GM20431 (cell line): Measurements from ENCODE around the gene ALDOC.
"Not testable (repeated sequence)": the region's sequence is repeated elsewhere in the genome, so short reads cannot be mapped to it uniquely, and the experiment has no call there.

ENCODE experiments used
- in situ Hi-C: fragments of 300-500 bp; cut with MseI, MboI; formaldehyde crosslinking; loops from one replicate; pipeline ENCODE4 v1.15.0; 2020; ENCODE audit warnings: low sequenced_read_pairs; ENCODE audit not compliant: unreplicated experiment

ALDOC gene

GRCh38 chr17:28585851-28586250, 9.2 kb upstream of the ALDOC start:
- in situ Hi-C loops = no loop called here

DNA sequence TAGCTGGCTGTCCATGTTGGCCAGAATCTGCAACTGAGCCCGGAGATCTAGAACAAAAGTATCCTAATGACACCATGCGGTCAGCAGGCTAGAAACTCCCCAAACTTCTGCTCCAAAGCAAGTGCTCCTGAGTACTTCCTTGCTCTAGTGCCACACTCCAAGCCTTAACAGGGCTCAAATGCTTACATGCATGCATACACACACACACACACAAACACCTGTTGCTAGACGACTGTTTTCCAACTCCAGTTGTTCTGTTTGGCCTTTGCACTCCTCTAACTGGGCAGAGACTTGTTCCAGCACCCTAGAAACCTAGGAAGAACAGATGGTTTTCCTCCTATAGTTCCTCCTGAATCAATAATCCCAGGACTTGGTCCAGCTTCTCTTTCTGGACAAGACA, 7.7 kb upstream of the ALDOC start:
- in situ Hi-C loops = no loop called here

DNA sequence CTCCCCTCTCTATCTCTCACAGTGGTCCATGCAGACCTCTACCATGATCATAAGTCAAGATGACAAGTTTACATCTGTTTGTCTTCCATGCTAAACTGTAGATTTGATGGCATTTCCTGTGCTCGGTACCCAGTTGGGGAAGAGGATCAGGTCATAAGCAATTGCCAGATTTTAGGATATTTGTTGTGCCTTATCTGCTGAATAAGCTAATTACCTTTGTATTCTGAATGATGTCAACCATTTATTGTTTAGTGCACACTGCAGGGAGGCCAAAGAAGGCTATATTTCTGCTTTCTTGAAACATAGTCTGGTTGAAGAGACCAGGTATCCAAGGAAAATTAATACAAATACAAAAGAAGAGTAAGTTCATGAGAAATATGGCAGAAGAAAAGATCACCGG, 5.8 kb upstream of the ALDOC start:
- in situ Hi-C loops = no loop called here

DNA sequence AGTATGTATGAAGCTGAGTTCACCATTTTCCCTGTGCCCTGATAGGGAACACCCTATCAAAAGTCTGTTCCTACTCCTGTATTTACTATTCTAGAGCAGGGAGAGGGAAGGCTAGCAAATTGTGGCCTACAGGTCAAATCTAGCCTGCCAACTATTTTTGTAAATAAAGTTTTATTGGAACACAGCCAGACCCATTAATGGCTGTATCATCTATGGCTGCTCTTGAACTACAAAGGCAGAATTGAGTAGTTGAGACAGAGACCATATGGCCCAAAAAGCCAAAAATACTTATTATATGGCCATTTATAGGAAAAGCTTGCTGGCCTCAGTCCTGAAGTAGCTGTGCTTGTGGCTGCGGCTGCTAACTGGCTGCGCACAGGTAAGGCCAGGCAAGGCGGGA, 4.3 kb upstream of the ALDOC start:
- in situ Hi-C loops = no loop called here

- in situ Hi-C loops = no loop called here
Observed at GRCh38 chr17:28579526-28579925, 2.8 kb upstream of the ALDOC start.

DNA sequence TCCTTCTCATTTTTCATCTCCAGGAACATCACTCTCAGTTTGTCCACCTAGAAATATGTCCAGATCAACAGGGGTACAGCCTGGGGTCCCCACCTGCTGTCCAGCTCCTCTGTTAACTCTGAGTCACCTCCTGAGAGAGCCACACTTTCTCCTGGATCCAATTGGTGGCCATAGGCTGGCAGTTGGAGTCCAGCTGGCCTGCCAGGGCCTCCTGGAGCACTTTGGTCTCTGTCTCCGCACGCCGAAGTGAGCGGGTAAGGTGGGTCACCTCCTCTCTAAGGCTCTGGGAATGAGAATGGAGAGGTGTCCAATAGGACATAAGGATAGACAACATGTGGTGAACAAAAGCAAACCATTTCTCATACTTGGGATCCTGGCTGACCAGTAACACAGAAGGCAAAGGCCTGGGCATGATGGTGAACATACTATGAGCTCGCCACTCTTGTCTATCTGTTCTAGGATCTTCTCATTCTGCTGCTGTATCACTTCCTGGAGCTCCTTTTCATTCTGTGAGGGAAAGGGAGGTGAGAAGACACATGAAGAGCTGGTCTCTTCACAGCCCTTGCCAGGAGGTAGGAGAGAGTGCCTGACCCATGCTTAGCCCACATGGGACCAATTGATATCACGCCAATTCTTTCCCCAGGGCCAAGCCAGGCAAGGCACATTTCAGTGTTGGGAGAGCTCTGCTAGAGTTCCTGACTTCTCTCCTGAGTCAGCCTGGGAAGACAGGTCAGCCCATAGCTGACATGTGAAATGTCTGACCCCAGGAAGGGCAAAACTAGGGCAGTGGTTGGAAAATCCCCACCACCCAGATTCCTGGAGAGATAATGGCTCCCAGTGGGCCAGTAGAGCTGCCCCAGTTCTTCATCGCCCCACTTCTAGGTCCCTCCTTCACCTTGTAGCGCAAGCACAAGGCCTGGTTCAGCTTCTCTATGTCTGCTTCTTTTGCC, 1.8 kb upstream of the ALDOC start:
- in situ Hi-C loops = no loop called here

- in situ Hi-C loops = no loop called here
Observed at GRCh38 chr17:28577466-28577824, 750 bp upstream of the ALDOC start.

GRCh38 chr17:28576016-28576415, 679 bp downstream of the ALDOC start:
- in situ Hi-C loops = not testable (repeated sequence)

DNA sequence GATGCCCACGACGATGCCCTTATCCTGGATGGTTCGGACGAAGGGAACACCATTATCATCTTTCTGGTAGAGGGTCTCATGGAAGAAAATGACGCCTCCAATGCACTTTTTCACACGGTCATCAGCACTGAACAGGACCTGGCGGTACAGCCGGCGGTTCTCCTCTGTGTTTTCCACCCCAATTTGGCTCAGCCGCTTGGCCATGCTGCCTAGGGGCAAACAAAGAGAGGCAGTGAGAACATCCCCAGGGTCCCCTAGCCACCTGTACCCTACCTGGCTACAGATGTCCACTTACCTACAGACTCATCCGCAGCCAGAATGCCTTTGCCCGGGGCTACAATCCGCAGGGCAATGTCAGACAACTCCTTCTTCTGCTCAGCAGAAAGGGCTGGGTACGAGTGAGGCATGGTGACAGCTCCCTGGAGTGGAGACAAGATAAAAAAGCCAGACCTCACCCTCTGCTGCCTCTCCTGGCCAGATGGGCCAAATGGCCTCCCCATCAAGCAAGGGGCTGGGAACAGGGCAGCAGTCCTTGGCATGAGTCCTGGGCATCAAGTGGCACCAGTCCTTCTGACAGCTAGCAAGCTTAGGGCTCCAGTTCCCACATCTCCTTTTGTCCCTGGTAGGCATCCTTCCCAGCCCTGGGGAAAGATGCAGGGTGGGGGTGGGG, 1.4 kb downstream of the ALDOC start:
- in situ Hi-C loops = no loop called here

GRCh38 chr17:28574526-28574925, 2.2 kb downstream of the ALDOC start:
- in situ Hi-C loops = no loop called here

DNA sequence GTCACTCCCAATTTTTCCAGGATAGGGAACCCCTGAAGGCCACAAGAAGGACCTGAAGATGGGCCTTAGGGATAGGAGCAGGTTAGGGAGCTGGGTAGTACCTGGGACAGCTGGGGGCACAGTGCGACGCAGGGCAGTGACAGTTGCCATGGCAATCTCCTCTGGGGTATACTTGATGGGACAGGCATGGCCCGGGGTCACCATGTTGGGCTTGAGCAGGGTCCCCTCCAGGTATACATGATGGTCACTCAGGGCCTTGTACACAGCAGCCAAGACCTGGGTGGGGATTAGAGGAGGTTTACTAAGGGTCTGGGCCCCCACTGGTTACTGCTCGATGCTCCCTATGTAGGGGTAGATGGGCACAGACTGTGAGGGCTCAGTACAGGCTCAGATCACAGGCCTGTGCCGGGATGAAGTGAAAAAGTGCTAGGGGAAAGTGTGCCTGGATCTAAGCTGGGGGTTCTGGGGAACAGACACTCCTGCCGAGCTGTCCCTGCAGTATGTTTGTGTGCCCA, 2.7 kb downstream of the ALDOC start:
- in situ Hi-C loops = no loop called here

- in situ Hi-C loops = no loop called here
Observed at GRCh38 chr17:28573521-28573920, 3.2 kb downstream of the ALDOC start.

GRCh38 chr17:28573040-28573380, 3.7 kb downstream of the ALDOC start:
- in situ Hi-C loops = no loop called here

DNA sequence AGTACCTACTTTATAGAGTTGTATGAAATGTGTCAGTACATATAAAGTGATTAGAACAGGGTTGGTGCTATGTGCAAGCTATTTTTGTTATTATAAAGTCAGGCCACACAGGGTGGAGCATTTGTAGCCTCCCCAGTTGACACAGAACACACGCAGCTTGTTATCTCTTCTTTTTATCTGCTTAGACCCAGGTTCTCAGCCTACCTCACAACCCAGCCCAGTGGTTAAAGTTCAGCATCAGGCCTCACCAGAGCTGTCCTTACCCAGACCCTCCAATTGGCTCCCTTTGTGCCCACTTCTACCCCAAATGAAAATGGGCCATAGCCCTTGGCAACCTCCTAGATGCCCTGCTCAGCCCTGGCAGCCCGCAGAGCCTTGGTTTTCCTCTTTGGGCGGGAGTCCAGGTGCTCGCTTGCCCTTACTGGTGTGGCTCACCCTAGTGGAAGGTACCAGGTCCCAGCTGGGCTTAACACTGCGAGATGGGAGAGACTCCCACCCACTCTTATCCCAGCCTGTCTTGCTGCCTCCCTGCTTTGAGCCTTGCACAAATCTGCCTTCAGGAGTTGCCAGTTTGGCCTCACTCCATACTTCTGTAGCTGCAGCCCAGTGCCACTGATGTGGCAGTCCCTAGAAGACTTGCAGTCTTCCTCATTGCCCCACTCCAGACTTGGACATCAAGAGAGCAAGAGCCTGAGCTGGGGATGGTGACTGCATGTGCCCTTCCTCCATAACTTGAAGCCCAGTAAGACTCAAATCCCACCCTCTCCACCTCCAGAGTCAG, 4.2 kb downstream of the ALDOC start:
- in situ Hi-C loops = no loop called here

DNA sequence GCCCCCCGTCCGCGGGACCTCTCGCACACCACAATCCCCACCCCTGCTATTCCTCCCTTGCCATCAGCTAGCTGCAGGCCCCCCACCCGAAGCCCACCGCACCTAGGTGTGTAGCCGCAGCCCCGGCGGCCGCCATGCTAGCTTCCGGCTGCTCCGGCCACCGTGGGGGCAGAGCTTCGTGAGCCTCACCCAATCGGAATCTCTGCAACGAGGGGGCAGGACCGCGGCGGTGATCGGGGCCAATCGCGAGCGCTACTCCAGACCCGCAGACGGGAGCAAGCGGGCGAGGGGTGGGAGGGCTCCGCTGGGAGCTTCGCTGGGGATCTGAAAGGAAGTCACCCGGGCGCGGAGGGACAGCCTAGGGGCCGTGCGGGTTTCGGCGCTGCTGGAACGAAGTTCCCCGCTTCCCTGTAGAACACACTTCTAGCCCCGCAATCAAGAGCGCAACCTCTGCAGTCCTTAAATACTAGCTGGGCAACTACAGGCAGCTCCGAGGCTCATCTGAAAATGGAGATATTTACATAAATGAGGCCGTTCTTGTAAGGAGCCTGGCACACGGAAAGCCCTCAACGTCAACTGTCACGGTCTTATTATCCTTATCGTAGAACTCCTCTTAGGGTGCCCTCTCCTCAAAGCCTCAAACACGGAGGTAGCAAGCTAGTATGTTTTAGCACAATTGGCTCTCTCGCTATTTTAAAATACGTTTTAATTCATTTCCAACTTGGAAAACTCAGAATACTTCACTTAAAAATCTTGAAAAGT, 5.2 kb downstream of the ALDOC start, which contains the start of gene PIGS:
TSS of gene PIGS (minus strand) at position 164 of the 762 bp plus-strand sequence. CDS start at position 136, 28 bp downstream.
- in situ Hi-C loops = no loop called here

DNA sequence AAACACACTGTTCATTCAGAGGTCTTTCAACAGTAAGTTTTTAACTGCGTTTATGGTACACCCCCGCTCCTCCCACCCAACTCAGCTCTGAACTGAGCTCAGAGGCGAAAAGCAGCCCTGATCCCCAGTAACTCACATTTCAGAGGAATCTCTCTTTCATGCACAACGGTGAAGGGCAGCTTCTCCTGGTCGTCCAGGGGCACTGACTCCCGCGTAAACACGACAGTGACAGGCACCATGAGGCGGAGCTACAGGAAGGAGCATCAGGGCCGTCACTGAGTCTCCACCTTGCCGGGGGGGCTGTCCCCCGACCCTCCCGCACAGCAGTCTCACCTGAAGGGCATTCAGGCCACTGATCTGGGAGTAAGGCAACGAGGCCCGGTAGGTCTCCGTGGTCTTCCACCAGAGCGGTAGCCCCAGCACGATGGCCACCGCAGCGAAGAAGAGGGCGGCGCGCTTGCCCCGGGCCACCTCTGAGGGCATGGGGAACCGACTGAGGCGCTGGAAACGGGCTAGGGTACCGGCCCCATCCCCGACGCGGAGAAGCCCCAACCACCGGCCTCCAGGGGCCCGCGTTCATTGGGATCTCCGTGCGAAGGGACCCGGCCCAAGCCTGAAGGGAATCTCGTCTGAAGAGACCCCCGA, 5.9 kb downstream of the ALDOC start:
- in situ Hi-C loops = no loop called here

DNA sequence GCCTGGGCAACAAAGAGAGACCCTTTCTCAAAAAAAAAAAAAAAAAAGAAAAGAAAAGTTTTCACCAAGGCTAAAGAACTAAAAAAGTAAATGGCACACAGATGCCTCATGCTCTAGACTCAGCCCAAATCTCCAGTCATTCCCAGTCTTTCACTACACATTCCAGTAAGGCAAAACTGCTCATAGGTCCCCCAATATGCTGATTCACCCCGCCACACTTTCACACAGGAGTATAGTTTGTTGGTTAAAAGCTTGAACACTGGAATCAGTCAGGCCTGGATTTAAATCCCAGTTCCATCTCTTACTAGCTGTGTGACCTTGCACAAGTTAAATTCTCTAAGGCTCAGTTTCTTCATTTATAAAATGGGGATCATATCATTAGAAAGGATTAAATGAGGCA, 7.2 kb downstream of the ALDOC start:
- in situ Hi-C loops = no loop called here

- in situ Hi-C loops = no loop called here
Observed at GRCh38 chr17:28567604-28568003, 9.1 kb downstream of the ALDOC start.

- in situ Hi-C loops = no loop called here
Observed at GRCh38 chr17:28563475-28563874, 13.2 kb downstream of the ALDOC start.
